Retina (tissue), 1 donor: ENCODE data around the gene CBFA2T3.

Experiments
- DNase-seq: peaks from one replicate; pipeline ENCODE4 v3.0.0-alpha.2; 2016

CBFA2T3 gene

GRCh38 chr16:88884569-88885271 lies 92.3 kb downstream of the CBFA2T3 start:
- DNase-seq = no peak

DNA sequence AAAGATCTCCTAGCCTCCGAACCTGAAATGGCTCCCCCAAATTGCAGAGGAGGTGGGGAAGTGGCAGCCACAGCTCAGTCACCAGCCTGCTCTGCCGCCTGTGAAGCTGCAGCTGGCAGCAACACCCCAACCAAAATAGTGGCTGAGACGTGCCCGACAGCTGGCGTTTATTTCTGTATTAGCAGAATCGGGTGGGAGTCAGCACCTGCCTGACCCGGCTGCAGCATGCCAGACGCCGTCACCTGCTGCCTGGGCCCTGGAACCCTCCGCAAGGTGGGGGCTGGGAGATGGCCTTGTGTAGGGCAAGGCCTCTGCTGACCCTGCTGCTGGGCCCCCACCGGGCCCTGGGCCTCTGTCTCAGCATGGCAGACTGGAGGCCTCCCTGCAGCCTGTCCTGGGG lies 93.1 kb downstream of the CBFA2T3 start:
- no peak for DNase-seq

DNA sequence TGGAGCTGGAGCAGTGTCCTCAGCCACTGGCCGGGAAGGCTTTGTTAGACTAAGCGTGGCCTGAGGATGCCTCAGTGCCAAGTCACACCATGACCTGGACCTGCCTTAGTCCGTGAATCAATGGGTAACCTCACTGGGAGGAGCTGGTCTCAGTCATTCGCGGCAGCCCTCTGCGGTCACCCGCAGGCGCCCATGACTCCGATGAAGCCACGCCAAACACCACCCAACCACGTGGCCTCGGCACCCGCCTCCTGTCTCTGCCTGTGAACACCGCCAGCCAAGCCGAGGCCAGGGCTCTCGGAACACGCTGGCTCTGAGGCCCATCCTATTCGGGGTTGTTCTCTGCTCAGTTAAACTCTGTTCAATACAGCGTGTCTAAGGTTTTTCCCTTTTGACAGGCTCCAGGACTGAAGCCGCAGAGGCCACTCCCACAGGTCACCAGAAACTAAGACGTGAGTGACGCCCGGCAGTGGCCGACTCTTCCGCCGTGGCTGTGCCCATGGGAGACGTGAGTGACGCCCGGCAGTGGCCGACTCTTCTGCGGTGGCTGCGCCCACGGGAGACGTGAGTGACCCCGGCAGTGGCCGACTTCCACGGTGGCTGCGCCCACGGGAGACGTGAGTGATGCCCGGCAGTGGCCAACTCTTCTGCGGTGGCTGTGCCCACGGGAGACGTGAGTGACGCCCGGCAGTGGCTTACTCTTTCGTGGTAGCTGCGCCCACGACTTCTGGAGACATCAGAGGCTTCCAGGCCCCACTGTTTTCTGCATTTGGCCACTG lies 93.7 kb downstream of the CBFA2T3 start:
- DNase-seq = no peak

DNA sequence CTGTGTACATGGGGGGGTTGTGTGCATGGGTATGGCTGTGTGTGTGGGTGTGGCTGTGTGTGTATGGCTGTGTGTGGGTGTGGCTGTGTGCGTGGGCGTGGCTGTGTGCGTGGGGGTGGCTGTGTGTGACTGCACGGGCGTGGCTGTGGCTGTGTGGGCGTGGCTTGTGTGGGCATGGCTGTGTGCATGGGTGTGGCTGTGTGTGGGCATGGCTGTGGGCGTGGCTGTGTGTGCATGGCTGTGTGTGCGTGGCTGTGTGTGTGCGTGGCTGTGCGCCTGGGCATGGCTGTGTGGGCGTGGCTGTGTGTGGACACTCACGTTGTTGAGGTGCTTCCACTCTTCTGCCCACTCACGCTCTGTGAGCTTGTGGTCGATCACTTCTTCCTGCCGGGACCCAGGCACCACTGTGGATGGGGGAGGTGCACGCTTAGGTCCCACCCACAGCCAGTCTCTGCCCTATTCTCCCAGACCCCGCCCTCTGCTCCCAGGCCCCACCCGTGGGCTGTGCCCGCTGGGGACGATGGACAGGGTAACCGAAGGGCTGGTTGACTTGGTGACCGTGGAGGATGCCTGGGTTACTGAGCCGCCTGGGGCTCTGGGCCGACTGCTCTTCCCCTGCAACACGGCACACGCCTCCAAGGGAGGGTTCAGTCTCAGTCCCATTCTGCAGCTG lies 94.5 kb downstream of the CBFA2T3 start:
- no peak for DNase-seq

DNA sequence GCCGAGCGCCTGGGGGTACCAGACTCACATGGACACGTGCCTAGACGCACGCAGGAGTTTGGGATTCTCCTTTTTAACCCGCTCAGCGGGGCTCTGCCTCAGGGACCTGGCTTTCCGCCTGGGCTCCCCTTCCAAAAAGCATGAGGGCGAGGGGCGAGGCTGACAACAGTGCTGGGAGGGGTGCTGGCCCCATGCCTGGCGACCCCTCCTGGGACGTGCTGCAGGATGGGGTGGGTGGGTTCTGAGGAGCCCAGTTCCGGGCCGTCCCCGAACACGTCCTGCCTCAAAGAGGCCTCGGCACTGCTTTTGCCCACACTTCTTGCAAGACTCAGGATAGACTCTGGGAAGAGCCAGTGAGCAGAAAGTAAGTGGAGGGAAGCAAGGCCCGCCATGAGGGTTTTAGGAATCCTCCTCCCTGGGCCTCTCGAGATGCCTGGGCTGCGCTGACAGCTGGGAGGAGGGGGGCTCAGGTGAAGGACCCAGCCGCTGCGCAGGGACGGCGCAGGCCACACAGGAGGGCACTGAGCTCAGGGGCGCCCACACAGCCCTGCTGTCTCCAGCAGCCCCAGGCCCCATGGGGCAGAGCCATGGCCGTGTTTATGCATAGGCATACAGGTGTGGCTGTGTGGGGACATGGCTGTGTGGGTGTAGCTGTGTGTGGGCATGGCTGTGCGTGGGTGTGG lies 95.2 kb downstream of the CBFA2T3 start:
- no peak for DNase-seq

DNA sequence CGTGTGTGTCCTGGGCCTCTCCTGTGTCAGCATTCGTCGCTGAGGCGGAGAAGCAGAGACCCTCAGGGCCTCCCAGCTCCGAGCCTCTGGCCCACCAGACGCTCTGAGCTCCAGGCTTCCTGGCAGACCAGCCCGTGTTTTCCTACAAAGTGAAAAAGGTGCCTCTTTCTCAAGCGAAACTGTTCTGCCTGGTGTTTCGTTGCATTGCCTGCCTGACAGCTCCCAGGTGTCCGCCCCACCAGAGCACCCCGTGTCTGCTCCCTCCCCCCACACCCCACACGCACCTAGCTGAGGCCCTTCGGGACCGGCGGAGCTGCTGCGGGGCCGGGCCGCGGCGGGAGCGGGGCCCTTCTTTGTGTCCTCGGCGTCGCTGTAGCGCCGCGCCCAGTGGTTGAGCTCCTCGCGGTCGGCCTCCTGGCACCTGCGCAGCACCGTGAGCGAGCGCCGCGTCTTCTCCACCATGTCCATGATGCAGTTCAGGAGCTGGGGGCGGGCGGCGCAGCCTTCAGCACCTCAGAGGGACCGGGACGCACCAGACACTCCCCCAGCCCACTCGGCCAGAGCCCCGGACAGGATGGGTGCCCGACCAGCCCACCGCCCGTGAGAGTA lies 95.9 kb downstream of the CBFA2T3 start:
- peak; percentile 58 for DNase-seq

DNA sequence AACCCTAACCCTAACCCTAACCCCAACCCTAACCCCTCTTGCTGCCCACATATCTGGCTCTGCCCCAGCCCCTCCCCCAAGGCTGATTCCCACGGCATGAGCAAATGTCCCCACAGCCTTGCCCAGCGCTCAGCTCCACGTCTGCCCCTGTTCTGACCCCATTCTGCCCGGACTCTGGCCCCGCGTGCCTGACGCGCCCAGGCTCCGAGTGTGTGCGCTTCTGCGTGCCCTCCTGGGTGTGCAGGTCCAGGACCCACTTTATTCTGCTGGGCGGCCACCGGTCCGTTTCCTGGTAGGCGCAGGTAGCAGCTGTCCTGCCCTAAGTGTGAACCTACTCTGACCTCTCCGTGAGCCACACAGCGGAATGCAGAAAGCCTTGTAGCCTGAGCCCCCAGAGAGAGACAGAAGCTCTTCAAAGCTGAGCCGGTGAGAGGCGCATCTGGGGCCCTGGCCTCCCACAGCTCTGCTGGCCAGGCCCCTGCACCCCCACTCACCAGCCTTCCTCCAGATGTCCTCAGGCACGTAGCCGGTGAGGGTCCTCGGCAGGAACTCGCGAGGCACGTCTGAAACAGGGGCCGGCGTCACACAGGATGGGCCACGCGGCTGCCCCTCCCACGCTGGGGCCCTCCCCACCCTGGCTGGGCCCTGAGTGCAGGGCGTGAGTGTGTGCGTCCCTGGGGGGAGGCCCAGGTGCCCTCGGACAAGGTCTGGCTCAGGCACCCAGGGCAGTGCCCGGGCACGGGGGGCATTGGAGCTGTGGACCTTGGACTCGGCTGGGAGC lies 96.6 kb downstream of the CBFA2T3 start:
- peak; percentile 66 for DNase-seq

- no peak for DNase-seq
Observed at GRCh38 chr16:88879788-88880055, 97.3 kb downstream of the CBFA2T3 start.

DNA sequence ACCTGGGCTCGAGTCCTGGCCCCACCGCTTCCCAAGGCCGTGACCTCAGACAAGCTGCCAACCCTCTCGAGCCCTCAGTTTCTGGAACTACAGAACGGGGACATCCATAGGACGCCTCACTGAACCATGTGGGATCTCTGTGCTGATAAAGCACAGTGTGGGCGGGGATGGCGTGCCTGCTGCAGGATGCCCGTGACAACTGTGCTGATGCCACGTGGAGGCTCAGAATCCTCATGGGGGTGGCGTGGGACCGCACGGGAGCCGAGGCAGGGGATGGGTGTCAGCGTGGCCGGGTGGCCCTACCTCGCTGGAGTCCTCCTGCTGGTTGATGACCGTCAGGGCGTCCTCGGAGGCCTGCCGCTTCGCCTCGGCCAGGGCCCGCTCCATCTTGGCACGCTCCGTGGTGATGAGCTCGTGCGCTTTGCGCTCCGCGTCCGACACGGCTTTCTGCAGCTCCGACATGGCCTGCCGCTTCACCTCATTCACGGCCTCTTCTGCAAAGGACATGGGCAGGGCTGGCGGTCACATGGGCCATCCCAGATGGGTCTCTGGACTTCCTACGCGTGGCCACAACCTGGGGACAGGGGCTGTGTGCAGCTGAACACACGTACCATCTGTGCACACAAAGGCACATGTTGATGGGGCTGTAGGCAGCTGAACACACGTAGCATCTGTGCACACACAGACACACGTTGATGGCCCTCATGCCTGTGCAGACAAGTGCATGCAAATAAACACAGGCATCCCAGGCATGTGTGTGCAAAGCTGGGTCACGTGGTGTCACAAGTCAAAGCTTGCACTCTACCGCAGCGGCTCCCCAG lies 97.8 kb downstream of the CBFA2T3 start:
- DNase-seq = no peak

- DNase-seq = no peak
Observed at GRCh38 chr16:88878356-88878755, 98.7 kb downstream of the CBFA2T3 start.

DNA sequence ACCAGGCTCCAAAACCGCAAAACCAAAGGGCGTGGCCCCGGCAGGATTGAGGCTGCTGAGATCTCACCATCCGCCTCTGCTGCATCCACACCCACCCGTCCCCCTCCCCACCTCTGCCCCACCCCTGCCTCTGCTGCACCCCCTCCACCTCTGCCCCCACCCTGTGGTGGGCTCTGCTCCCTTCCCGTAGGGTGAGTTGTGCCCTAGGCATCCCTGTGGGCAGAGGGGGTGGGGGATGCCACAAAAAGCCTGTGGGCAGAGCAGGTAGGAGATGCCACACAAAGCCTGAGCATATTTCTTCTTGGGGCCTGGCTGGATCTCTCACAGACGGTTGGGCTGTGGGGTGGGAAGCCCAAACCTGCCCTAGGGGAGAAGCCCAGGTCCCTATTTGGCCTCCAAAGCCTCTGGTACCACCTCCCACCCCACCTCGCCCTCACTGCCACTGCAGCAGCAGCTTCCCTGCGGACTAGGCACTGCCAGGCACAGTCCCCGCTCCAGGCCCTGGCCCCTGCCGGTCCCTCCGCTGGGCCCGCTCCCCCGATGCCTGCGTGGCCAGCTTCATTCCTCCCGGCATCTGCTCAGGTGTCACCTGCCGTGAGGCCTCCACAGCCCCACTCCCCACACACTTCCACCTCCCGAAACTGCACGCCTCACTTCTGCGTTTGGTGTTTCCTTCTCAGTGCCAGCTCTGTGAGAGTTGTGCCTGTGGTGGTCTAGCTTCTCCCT lies 99.3 kb downstream of the CBFA2T3 start:
- DNase-seq = no peak

DNA sequence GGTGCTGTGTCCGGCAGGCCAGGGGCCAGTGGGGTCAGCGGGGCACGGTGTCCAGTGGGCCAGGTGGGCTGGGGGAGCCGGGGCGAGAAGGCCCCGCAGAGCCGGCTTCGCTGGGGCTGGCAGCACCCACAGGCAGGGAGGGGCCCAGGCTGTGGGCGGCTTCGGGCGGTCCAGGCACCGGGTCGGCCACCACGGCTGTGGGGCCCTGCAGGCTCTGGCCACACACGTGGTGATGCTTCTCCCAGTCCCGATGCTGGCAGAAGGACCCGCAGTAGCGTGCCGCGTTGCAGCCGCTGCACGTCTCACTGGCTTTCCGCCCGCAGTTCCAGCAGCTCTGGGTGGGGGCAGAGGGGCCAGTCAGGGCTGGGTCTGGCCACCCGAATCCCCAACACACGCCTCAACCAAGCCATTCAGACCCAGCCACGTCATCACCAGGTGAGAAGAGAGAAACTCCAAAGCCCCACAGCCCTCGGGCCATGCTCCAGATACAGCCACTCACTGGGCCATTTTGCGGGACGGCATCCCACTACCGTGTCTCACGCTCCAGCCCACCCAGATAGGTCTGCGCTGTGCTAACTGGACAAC lies 100.0 kb downstream of the CBFA2T3 start:
- no peak for DNase-seq

DNA sequence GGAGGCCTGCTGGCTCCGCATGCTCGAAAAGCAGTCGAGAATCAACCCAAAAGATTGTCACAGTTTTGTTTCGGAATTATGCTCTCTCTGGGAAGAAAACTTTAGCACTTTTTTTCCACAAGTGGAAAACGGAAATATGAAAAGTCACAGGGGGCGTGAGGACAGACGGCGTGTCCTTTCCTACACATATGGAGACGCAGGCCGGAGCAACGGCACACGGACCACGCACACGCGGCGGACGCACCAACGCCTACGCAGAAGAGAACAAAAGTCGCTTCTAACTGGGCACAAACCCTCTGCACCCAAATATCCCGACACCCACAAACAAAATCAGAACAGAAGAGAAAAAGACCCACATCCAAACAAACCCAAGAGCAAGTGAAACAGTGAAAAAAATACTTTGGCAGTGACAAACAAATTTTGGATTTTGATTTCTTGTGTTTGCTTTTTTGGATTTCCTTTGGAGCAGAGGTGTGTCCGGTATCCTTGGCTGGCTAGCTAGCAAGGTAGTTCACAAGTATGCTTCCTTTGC lies 101.2 kb downstream of the CBFA2T3 start:
- DNase-seq = no peak

DNA sequence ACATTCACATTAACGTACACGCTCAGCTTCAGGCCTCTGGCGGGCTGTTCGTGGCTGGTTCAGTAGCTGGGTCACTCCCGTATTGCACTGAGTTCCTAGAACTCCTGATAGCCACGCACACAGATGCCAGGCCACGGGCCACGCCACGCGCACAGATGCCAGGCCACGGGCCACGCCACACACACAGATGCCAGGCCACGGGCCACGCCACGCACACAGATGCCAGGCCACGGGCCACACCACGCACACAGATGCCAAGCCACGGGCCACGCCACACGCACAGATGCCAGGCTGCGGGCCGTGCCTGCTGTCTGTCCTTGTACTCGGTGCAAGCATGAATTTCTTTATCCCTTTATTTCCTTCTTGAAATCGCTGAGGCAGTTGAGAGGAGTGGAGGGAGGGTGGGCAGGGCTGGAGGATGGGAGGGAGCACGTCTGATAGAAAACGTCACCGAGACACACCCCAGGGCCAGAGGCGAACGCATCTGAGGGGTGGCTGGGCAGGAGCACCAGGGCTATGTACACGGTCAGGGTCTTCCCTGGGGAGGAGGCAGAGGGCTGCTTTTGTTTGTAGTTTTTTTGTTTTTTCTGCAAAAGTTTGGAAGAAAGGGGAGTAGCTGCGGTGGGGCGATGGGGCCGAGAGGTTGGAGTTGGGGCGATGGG lies 101.9 kb downstream of the CBFA2T3 start:
- DNase-seq = no peak

DNA sequence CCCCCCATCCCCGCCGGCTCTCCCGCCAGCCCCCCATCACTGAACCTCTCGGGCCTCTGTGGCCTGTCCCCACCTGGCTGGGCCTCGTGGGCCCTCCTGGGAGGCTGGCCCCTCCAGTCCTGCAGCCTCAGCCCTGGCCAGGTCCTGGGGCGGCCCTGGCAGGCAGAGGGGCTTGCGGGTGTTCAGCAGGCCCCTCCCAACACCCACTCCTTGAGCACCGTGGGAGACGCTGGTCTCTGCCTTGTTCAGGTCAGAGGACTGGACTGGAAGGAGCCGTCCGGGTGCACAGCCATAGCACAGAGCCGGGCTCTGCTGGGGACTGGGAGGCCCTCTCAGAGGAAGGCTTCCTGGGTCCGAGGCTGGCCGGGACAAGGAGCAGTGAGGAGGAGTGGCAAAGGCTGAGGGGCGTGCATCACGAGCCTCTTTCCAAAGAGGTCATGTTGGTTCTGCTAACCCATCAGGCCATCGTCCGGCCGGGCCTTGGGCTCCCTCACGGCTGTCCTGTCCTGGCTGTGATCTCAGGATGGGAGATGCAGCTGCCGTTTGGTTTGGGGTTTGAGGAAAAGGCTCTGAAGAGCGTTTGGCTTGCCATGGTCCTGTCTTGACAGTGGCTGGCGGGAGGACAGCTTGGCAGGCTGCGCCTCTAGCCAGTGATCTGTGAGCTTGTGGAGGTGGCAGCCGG lies 104.2 kb downstream of the CBFA2T3 start:
- no peak for DNase-seq

GRCh38 chr16:88871730-88872416 lies 105.1 kb downstream of the CBFA2T3 start:
- no peak for DNase-seq

DNA sequence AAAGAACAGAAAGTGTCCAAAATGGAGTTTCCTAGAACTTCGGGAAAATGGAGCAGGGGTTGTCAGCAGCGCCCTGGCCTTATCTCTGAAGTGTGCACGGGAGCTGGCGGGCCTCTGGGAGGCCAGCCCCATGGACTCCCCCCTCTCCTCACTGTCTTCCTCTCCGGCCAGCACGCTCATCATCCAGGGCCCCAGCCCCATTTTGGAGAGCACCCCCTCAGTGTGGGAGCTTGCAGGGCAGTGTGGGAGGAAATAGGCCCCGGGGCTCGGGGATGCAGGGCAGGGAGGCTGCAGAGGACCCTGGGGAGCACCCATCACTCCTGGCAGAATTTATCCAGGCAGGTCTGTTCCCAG lies 105.7 kb downstream of the CBFA2T3 start:
- no peak for DNase-seq

DNA sequence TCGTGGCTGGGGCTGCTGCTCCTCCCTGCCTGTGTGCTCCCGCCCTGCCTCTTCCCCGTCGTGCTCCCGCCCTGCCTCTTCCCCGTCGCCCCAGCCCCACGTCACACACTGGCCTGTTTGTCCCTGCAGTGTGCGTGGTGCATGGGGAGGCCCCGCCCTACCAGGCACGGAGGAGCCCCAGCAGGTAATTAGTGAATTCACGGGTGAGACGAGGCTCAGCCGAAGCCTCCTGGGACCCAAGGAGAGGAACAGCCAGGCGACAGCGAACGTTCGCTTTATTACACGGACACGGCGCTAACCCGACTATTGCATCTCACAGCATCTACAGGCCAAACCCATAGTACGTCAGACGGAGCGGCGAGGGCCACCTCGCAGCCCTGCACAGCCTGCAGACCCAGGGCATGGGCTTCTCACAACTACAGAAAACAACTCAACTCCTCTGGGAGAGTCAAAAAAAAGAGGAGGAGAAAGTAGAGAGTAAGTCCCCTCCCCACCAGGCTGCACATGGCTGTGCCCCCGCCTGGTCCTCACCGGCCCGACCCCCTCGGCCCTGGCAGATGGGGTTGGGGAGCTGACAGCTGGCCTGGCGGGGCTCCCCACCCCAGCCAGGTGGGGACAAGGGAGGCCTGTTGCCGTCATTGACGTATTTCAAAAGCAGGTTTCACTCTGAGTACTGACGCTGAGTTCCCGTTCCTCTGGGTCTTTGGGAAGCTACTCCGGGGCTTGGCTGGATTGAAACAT lies 106.2 kb downstream of the CBFA2T3 start:
- no peak for DNase-seq
